Activated T-cell treated with anti-CD3 and anti-CD28 coated beads for 1 hour (primary cell): ENCODE results near the gene CDH2.

Source experiments
- DNase-seq: peaks from one replicate; pipeline ENCODE4 v3.0.0-alpha.2; 2020; ENCODE audit warnings: low read depth

Gene CDH2

GRCh38 chr18:28086670-28087552 lies 90.0 kb downstream of the CDH2 start:
- no peak for DNase-seq

- no peak for DNase-seq
These were observed 95.4 kb downstream of the CDH2 start for GRCh38 chr18:28081516-28081915.

- no peak for DNase-seq
These were observed 96.0 kb downstream of the CDH2 start for GRCh38 chr18:28080876-28081300.

GRCh38 chr18:28079883-28080282 lies 97.0 kb downstream of the CDH2 start:
- no peak for DNase-seq

GRCh38 chr18:28078849-28079248 lies 98.1 kb downstream of the CDH2 start:
- no peak for DNase-seq

- no peak for DNase-seq
These were observed 98.6 kb downstream of the CDH2 start for GRCh38 chr18:28078298-28078697.

GRCh38 chr18:28075501-28075900 lies 101.4 kb downstream of the CDH2 start:
- no peak for DNase-seq

- DNase-seq, result no peak
These were observed 102.9 kb downstream of the CDH2 start for GRCh38 chr18:28074076-28074475.

GRCh38 chr18:28073658-28074057 lies 103.3 kb downstream of the CDH2 start:
- no peak for DNase-seq

- no peak for DNase-seq
These were observed 105.7 kb downstream of the CDH2 start for GRCh38 chr18:28071199-28071598.

- no peak for DNase-seq
These were observed 108.7 kb downstream of the CDH2 start for GRCh38 chr18:28068207-28068606.

GRCh38 chr18:28067346-28067745 lies 109.6 kb downstream of the CDH2 start:
- no peak for DNase-seq

- DNase-seq, result no peak
These were observed 111.1 kb downstream of the CDH2 start for GRCh38 chr18:28065793-28066186.

GRCh38 chr18:28065031-28065792 lies 111.7 kb downstream of the CDH2 start:
- DNase-seq, result no peak

- no peak for DNase-seq
These were observed 113.0 kb downstream of the CDH2 start for GRCh38 chr18:28063926-28064325.

- DNase-seq, result no peak
These were observed 113.6 kb downstream of the CDH2 start for GRCh38 chr18:28063271-28063761.

GRCh38 chr18:28062443-28062842 lies 114.5 kb downstream of the CDH2 start:
- no peak for DNase-seq

- DNase-seq, result no peak
These were observed 117.1 kb downstream of the CDH2 start for GRCh38 chr18:28059861-28060260.

GRCh38 chr18:28050545-28050944 lies 126.4 kb downstream of the CDH2 start:
- DNase-seq, result no peak

GRCh38 chr18:28048612-28049011 lies 128.3 kb downstream of the CDH2 start:
- no peak for DNase-seq

GRCh38 chr18:28045880-28046279 lies 131.1 kb downstream of the CDH2 start:
- no peak for DNase-seq

GRCh38 chr18:28045176-28045810 lies 131.6 kb downstream of the CDH2 start:
- DNase-seq, result no peak

- no peak for DNase-seq
These were observed 132.9 kb downstream of the CDH2 start for GRCh38 chr18:28044036-28044435.
